A549 (cell line): ENCODE measurements around the gene OR2T3.
"Not testable (repeated sequence)": the region's sequence is repeated elsewhere in the genome, so short reads cannot be mapped to it uniquely, and the experiment has no call there.

Experiments used
- BCL3 ChIP-seq: fragments of >200 bp; sonication (Bioruptor Twin); formaldehyde crosslinking; IDR thresholded peaks from 3 replicates; pipeline ENCODE4 v1.6.1; 2016
- CEBPB ChIP-seq, 2 experiments: fragments of >200 bp in 1 of 2; sonication (Bioruptor Twin) in 1 of 2; formaldehyde crosslinking in 1 of 2; IDR thresholded peaks; 2 replicates each; pipeline ENCODE4 v1.6.1; 2012 to 2016
- CTCF ChIP-seq: fragments of >200 bp; sonication (Bioruptor Twin); formaldehyde crosslinking; IDR thresholded peaks from 3 replicates; pipeline ENCODE4 v1.5.1; 2016
- EP300 ChIP-seq, 2 experiments: fragments of >200 bp; sonication (Bioruptor Twin); formaldehyde crosslinking; IDR thresholded peaks; 2 replicates in 1 of 2; 3 replicates in 1 of 2; pipeline ENCODE4 v1.6.1; 2016 to 2017
- HDAC2 ChIP-seq: fragments of 200-600 bp; sonication (generic); IDR thresholded peaks from 2 replicates; pipeline ENCODE4 v1.6.1; 2016
- HOXB13 ChIP-seq: fragments of 250-450 bp; sonication (Bioruptor Pico); IDR thresholded peaks from 2 replicates; pipeline ENCODE4 v1.5.0; 2020; ENCODE audit warnings: low read depth, mild to moderate bottlenecking, moderate library complexity
- MAFK ChIP-seq: fragments of 450-650 bp; IDR thresholded peaks from 2 replicates; pipeline ENCODE4 v1.6.1; 2014; ENCODE audit not compliant: partially characterized antibody
- MYC ChIP-seq: IDR thresholded peaks from 2 replicates; pipeline ENCODE4 v1.6.1; 2012; ENCODE audit warnings: mild to moderate bottlenecking, inconsistent platforms, low read length, improper control_type of control experiment, borderline replicate concordance
- NR3C1 ChIP-seq: fragments of >200 bp; sonication (Bioruptor Twin); formaldehyde crosslinking; IDR thresholded peaks from 3 replicates; pipeline ENCODE4 v1.6.1; 2017
- POLR2A ChIP-seq: IDR thresholded peaks from 2 replicates; pipeline ENCODE4 v1.6.1; 2012; ENCODE audit warnings: mild to moderate bottlenecking, low read length
- ZFP36 ChIP-seq: fragments of 450-650 bp; IDR thresholded peaks from 2 replicates; pipeline ENCODE4 v1.6.1; 2014; ENCODE audit warnings: borderline replicate concordance; ENCODE audit not compliant: partially characterized antibody
- TF ChIP-seq, protein P1 (sequence below): fragments of 450-650 bp; IDR thresholded peaks from 2 replicates; pipeline ENCODE4 v1.6.1; 2014; ENCODE audit warnings: antibody characterized with exemption

- not testable (repeated sequence) for TF ChIP-seq CTCF; HOXB13 (CRISPR knock-in tag); MAFK; BCL3; ZFP36; NR3C1; EP300 (IDR thresholded peaks at IDR 0.05); POLR2A; HDAC2; CEBPB (IDR thresholded peaks at IDR 0.05); MYC
- TF ChIP-seq, protein P1, sequence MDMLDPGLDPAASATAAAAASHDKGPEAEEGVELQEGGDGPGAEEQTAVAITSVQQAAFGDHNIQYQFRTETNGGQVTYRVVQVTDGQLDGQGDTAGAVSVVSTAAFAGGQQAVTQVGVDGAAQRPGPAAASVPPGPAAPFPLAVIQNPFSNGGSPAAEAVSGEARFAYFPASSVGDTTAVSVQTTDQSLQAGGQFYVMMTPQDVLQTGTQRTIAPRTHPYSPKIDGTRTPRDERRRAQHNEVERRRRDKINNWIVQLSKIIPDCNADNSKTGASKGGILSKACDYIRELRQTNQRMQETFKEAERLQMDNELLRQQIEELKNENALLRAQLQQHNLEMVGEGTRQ = not testable (repeated sequence)
Observed at GRCh38 chr1:248453619-248454018, 19.5 kb upstream of the OR2T3 start.
